H9 (cell line): ENCODE data around the gene TRPM2. TPM values are rescaled to one million over a fixed set of nuclear protein-coding genes. Genes with fewer than 3 reads are reported as not detected.
A peak's percentile ranks its signal among the peaks of the same experiment; 100 is the strongest.

Experiments
- DNase-seq: peaks from one replicate; pipeline ENCODE4 v3.0.0-alpha.2; 2017
- H2AFZ ChIP-seq: one replicate; pipeline ENCODE4 v1.6.1; 2013; ENCODE audit warnings: mild to moderate bottlenecking, low read length, control low read depth, moderate library complexity
- H2AK5ac ChIP-seq: 2 replicates; pipeline ENCODE4 v1.6.1; 2013; ENCODE audit warnings: low read length, control low read depth, mixed read lengths; ENCODE audit not compliant: insufficient read length
- H2BK120ac ChIP-seq: one replicate; pipeline ENCODE4 v1.6.1; 2013; ENCODE audit warnings: low read depth, mild to moderate bottlenecking, low read length, control low read depth, inconsistent platforms; ENCODE audit not compliant: poor library complexity, severe bottlenecking
- H2BK12ac ChIP-seq: 2 replicates; pipeline ENCODE4 v1.6.1; 2013; ENCODE audit warnings: low read length, control low read depth, mixed read lengths, low read depth; ENCODE audit not compliant: insufficient read length
- H2BK15ac ChIP-seq: 2 replicates; pipeline ENCODE4 v1.6.1; 2013; ENCODE audit warnings: low read depth, low read length, control low read depth
- H2BK20ac ChIP-seq: one replicate; pipeline ENCODE4 v1.6.1; 2013; ENCODE audit warnings: low read depth, mild to moderate bottlenecking, low read length, control low read depth, inconsistent platforms; ENCODE audit not compliant: poor library complexity, severe bottlenecking
- H2BK5ac ChIP-seq: 2 replicates; pipeline ENCODE4 v1.6.1; 2013; ENCODE audit warnings: low read length, control low read depth, mixed read lengths; ENCODE audit not compliant: insufficient read length
- H3K14ac ChIP-seq: 2 replicates; pipeline ENCODE4 v1.6.1; 2013; ENCODE audit warnings: low read length, control low read depth; ENCODE audit not compliant: insufficient read depth
- H3K18ac ChIP-seq: 2 replicates; pipeline ENCODE4 v1.6.1; 2013; ENCODE audit warnings: low read depth, mild to moderate bottlenecking, mixed read lengths, low read length, control low read depth; ENCODE audit not compliant: insufficient read length
- H3K23ac ChIP-seq: 2 replicates; pipeline ENCODE4 v1.6.1; 2013; ENCODE audit warnings: low read length, control low read depth, mixed read lengths, low read depth; ENCODE audit not compliant: insufficient read length
- H3K23me2 ChIP-seq: 2 replicates; pipeline ENCODE4 v1.6.1; 2013; ENCODE audit warnings: low read depth, mild to moderate bottlenecking, mixed read lengths, low read length, control low read depth; ENCODE audit not compliant: insufficient read length, poor library complexity, severe bottlenecking
- H3K27ac ChIP-seq: 2 replicates; pipeline ENCODE4 v1.5.1; 2013; ENCODE audit warnings: low read length, control low read depth, mixed read lengths, low read depth; ENCODE audit not compliant: insufficient read length
- H3K27me3 ChIP-seq: 2 replicates; pipeline ENCODE4 v1.6.1; 2013; ENCODE audit warnings: low read length, control low read depth, inconsistent platforms; ENCODE audit not compliant: insufficient read depth
- H3K4ac ChIP-seq: 2 replicates; pipeline ENCODE4 v1.6.1; 2013; ENCODE audit warnings: low read depth, mild to moderate bottlenecking, control low read depth, inconsistent platforms, low read length, moderate library complexity
- H3K4me1 ChIP-seq: 2 replicates; pipeline ENCODE4 v1.6.1; 2013; ENCODE audit warnings: low read length, control low read depth, inconsistent platforms; ENCODE audit not compliant: insufficient read depth
- H3K4me2 ChIP-seq: 2 replicates; pipeline ENCODE4 v1.6.1; 2013; ENCODE audit warnings: low read length, control low read depth, mixed read lengths; ENCODE audit not compliant: insufficient read length, insufficient read depth
- H3K56ac ChIP-seq: 2 replicates; pipeline ENCODE4 v1.6.1; 2013; ENCODE audit warnings: low read depth, mild to moderate bottlenecking, mixed read lengths, low read length, control low read depth; ENCODE audit not compliant: insufficient read length
- H3K79me1 ChIP-seq: 2 replicates; pipeline ENCODE4 v1.6.1; 2013; ENCODE audit warnings: low read depth, mild to moderate bottlenecking, moderate library complexity, low read length, control low read depth, inconsistent platforms; ENCODE audit not compliant: insufficient read depth, poor library complexity, severe bottlenecking
- H3K79me2 ChIP-seq: 2 replicates; pipeline ENCODE4 v1.6.1; 2013; ENCODE audit warnings: low read length, control low read depth, inconsistent platforms; ENCODE audit not compliant: insufficient read depth
- H3K9ac ChIP-seq: 2 replicates; pipeline ENCODE4 v1.6.1; 2013; ENCODE audit warnings: low read length, control low read depth, mixed read lengths; ENCODE audit not compliant: insufficient read length; ENCODE audit errors: extremely low read depth
- H3K9me3 ChIP-seq: one replicate; pipeline ENCODE4 v1.6.1; 2013; ENCODE audit warnings: low read depth, low read length, inconsistent platforms; ENCODE audit not compliant: control insufficient read depth
- H3T11ph ChIP-seq: one replicate; pipeline ENCODE4 v1.6.1; 2013; ENCODE audit warnings: mild to moderate bottlenecking, low read length, control low read depth, inconsistent platforms
- H4K20me1 ChIP-seq: one replicate; pipeline ENCODE4 v1.6.1; 2013; ENCODE audit not compliant: control insufficient read depth, insufficient read length, insufficient read depth
- H4K5ac ChIP-seq: 2 replicates; pipeline ENCODE4 v1.6.1; 2013; ENCODE audit warnings: low read depth, mild to moderate bottlenecking, mixed read lengths, low read length, control low read depth; ENCODE audit not compliant: insufficient read length
- H4K8ac ChIP-seq: replicated peaks from 2 replicates; pipeline ENCODE4 v1.6.1; 2013; ENCODE audit warnings: low read length, control low read depth, mixed read lengths, low read depth; ENCODE audit not compliant: insufficient read length
- H4K91ac ChIP-seq: 2 replicates; pipeline ENCODE4 v1.6.1; 2013; ENCODE audit warnings: low read depth, mild to moderate bottlenecking, moderate library complexity, mixed read lengths, low read length, control low read depth; ENCODE audit not compliant: insufficient read length
- H3K27ac Mint-ChIP-seq, 3 experiments: 2 replicates in 2 of 3; 3 replicates in 1 of 3; pipeline ENCODE4 v1.8.0; 2020 to 2021; ENCODE audit warnings: mixed read lengths in 3 of 3, mild to moderate bottlenecking in 1 of 3, moderate library complexity in 1 of 3
- H3K27me3 Mint-ChIP-seq: 2 replicates; pipeline ENCODE4 v1.8.0; 2021; ENCODE audit warnings: low read depth, mild to moderate bottlenecking, moderate library complexity, mixed read lengths
- H3K36me3 Mint-ChIP-seq, 3 experiments: 2 replicates in 2 of 3; 3 replicates in 1 of 3; pipeline ENCODE4 v1.8.0; 2020 to 2021; ENCODE audit warnings: low read depth in 3 of 3, mixed read lengths in 3 of 3; ENCODE audit not compliant: insufficient read depth in 1 of 3
- H3K4me1 Mint-ChIP-seq, 2 experiments: 2 replicates each; pipeline ENCODE4 v1.8.0; 2020; ENCODE audit warnings: mixed read lengths in 2 of 2
- H3K4me3 Mint-ChIP-seq, 2 experiments: 2 replicates in 1 of 2; 3 replicates in 1 of 2; pipeline ENCODE4 v1.8.0; 2020 to 2021; ENCODE audit warnings: mild to moderate bottlenecking in 2 of 2, mixed read lengths in 2 of 2, moderate library complexity in 1 of 2
- H3K9me3 Mint-ChIP-seq, 2 experiments: 2 replicates in 1 of 2; 3 replicates in 1 of 2; pipeline ENCODE4 v1.8.0; 2020; ENCODE audit warnings: mild to moderate bottlenecking in 2 of 2, mixed read lengths in 2 of 2, moderate library complexity in 1 of 2
- CTCF ChIP-seq: fragments of 200-600 bp; sonication (generic); conservative IDR thresholded peaks from 3 replicates; pipeline ENCODE4 v1.8.0; 2021; ENCODE audit warnings: antibody characterized with exemption, mild to moderate bottlenecking
- whole genome bisulfite sequencing: extraction: QIAGEN DNeasy Blood & Tissue Kit; methylation state at CpG from one replicate; pipeline ENCODE4 v1.1.7; 2013; ENCODE audit warnings: missing lambda C conversion rate, low lambda C conversion rate, mixed read lengths; ENCODE audit not compliant: insufficient read length; ENCODE audit errors: extremely low coverage; 5-methylcytosine and 5-hydroxymethylcytosine counted together
- total RNA-seq: library from RNA; stranded (reverse); gene quantifications from 2 replicates; pipeline ENCODE4 v1.2.1, GENCODE V29; 2021

The TRPM2 gene
- total RNA-seq, 1 experiment from 2014 or later: 0.68 TPM

DNA sequence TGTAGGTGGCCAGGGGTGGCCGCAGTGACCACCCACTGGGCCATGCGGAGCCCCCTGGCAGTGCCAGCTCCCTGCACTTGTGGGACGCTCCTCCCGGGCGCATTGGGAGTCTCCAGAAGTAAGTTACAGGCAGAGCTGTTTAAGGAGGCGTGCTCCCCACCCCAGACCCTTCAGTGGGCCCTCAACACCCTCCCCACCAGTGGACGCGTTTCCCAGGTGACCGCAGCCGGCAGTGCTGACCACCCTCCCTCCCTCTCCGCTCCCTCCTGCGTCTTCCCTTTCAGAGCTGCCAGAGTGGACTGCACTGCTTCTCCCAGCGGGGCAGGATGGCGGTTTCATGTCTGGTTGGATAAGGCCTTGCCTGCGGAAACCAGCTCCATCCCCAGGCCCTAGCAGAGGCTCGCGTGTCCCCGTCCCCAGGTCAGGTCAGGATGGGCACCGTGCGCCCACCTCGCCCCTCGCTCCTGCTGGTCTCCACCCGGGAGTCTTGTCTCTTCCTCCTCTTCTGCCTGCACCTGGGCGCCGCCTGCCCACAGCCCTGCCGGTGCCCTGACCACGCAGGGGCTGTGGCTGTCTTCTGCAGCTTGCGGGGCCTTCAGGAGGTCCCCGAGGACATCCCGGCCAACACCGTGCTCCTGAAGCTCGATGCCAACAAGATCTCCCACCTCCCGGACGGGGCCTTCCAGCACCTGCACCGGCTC is 102.9 kb downstream of the TRPM2 start:
- DNase-seq: no peak
- no peak overlapping the region for H2BK12ac ChIP-seq
- H3K36me3 Mint-ChIP-seq: peaks cover 0 to 2% (median 0%) of the 10 kb centered on the region in 3 experiments; a peak in 1 of 7 replicates
- H3K23me2 ChIP-seq: peaks cover 7% of the 10 kb centered on the region
- no peak overlapping the region for H4K91ac ChIP-seq
- H2BK5ac ChIP-seq: no peak overlapping the region
- H3K18ac ChIP-seq: no peak overlapping the region
- peak overlapping the region; percentile 36 to 67; a peak in 2 of 5 replicates for H3K4me3 Mint-ChIP-seq
- H3K27me3 Mint-ChIP-seq: peaks cover 33% of the 10 kb centered on the region
- no peak overlapping the region for H2BK120ac ChIP-seq
- no peaks in the 10 kb centered on the region for H3K79me1 ChIP-seq
- H3K9me3 Mint-ChIP-seq: no peaks in the 10 kb centered on the region; a peak in 1 of 5 replicates
- peak overlapping the region; percentile 28 for H3K4me2 ChIP-seq
- no peaks in the 10 kb centered on the region for H3K27me3 ChIP-seq
- H2BK15ac ChIP-seq: no peak overlapping the region
- H4K5ac ChIP-seq: no peak overlapping the region
- H3K27ac Mint-ChIP-seq: no peak overlapping the region; a peak in 1 of 7 replicates
- H3K4me1 Mint-ChIP-seq: peaks cover 4 to 6% of the 10 kb centered on the region in 2 experiments; a peak in 2 of 4 replicates
- no peak overlapping the region for H2AK5ac ChIP-seq
- H3K4ac ChIP-seq: no peak overlapping the region
- H2AFZ ChIP-seq: no peak overlapping the region
- no peak overlapping the region; the same call in 1 of the 2 replicates for H3K14ac ChIP-seq
- no peak overlapping the region for H3T11ph ChIP-seq
- no peaks in the 10 kb centered on the region for H3K79me2 ChIP-seq
- no peak overlapping the region for H3K9ac ChIP-seq
- no peak overlapping the region for H3K27ac ChIP-seq
- TF ChIP-seq CTCF: no peak
- H4K8ac ChIP-seq: no peak overlapping the region
- no peak overlapping the region for H3K56ac ChIP-seq
- WGBS: no CpG with 5 or more reads among the region's 35 CpGs
- no peak overlapping the region for H2BK20ac ChIP-seq
- H3K4me1 ChIP-seq: no peaks in the 10 kb centered on the region
- H3K9me3 ChIP-seq: no peaks in the 10 kb centered on the region
- H3K23ac ChIP-seq: no peak overlapping the region
- H4K20me1 ChIP-seq: no peaks in the 10 kb centered on the region
